HepG2 (cell line): ENCODE measurements around the gene MPLKIP. TPM values are rescaled to one million over a fixed set of nuclear protein-coding genes. Genes with fewer than 3 reads are reported as not detected.

Experiments
- ATAC-seq: fragments of 200-7000 bp; cut with Tn5 transposase; 3 replicates; pipeline ENCODE4 v1.9.1; 2020; ENCODE audit warnings: mild to moderate bottlenecking, moderate library complexity
- BruUV-seq: library from RNA; stranded (reverse); fragments of 400-500 nt; replicated peaks from 2 replicates; lab custom pipeline; 2021; lab: Mats Ljungman, UMichigan
- CTCF ChIA-PET: fragments of 300-600 bp; formaldehyde crosslinking; extraction: SDS; loops from one replicate; lab custom pipeline; 2021; ENCODE audit warnings: low total read pairs, inconsistent platforms, low intra/inter-chr PET ratio; lab: Yijun Ruan, JAX
- POLR2A ChIA-PET: fragments of 350-600 bp; sonication (Branson Sonifier 250); formaldehyde crosslinking; loops from one replicate; lab custom pipeline; 2020; ENCODE audit warnings: antibody characterized with exemption, inconsistent platforms; lab: Yijun Ruan, JAX
- DNase-seq: peaks from one replicate; pipeline ENCODE4 v3.0.0-alpha.2; 2015; ENCODE audit warnings: low spot score
- FAIRE-seq: peaks from 3 replicates; lab custom pipeline; 2011; peaks lifted over from hg19 to GRCh38; lab: Jason Lieb, UNC
- H2AFZ ChIP-seq: one replicate; pipeline ENCODE4 v1.6.1; 2011; ENCODE audit warnings: low read length, inconsistent platforms
- H3K27ac ChIP-seq: fragments of 300-600 bp; 3 replicates; pipeline ENCODE4 v1.8.0; 2011; ENCODE audit warnings: mixed run types, mild to moderate bottlenecking, mixed read lengths, low read length, inconsistent platforms; ENCODE audit not compliant: insufficient read depth; ENCODE audit errors: extremely low read length
- H3K27me3 ChIP-seq, 2 experiments: fragments of 200-600 bp in 1 of 2; 2 replicates in 1 of 2; 3 replicates in 1 of 2; pipeline versions ENCODE4 v1.6.0 to v1.8.0; 2011; ENCODE audit warnings: low read length in 2 of 2, mild to moderate bottlenecking in 2 of 2, moderate library complexity in 2 of 2, inconsistent platforms in 1 of 2; ENCODE audit not compliant: insufficient read depth in 2 of 2, control insufficient read depth in 1 of 2
- H3K36me3 ChIP-seq, 2 experiments: fragments of 200-600 bp in 1 of 2; replicated peaks in 1 of 2; 2 replicates in 1 of 2; 3 replicates in 1 of 2; pipeline versions ENCODE4 v1.5.1 to v1.8.0; 2011; ENCODE audit warnings: low read length in 2 of 2, inconsistent platforms in 1 of 2; ENCODE audit not compliant: insufficient read depth in 2 of 2, control insufficient read depth in 1 of 2
- H3K4me1 ChIP-seq: 2 replicates; pipeline ENCODE4 v1.5.1; 2012; ENCODE audit warnings: low read length, inconsistent platforms; ENCODE audit not compliant: insufficient read depth
- H3K4me2 ChIP-seq: 2 replicates; pipeline ENCODE4 v1.6.0; 2011; ENCODE audit warnings: low read depth, low read length, inconsistent platforms
- H3K4me3 ChIP-seq, 3 experiments: fragments of 200-600 bp in 1 of 3; sonication (generic), shearing (Covaris generic) in 1 of 3; replicated peaks in 1 of 3; 2 replicates each; pipeline ENCODE4 v1.5.1; 2011 to 2016; ENCODE audit warnings: low read length in 3 of 3, inconsistent platforms in 2 of 3, low read depth in 2 of 3, mild to moderate bottlenecking in 2 of 3, control low read depth in 1 of 3, mixed read lengths in 1 of 3; ENCODE audit not compliant: insufficient read depth in 1 of 3
- H3K79me2 ChIP-seq: one replicate; pipeline ENCODE4 v1.6.1; 2011; ENCODE audit warnings: low read length, inconsistent platforms; ENCODE audit not compliant: insufficient read depth
- H3K9ac ChIP-seq: 2 replicates; pipeline ENCODE4 v1.6.0; 2011; ENCODE audit warnings: mild to moderate bottlenecking, low read depth, low read length, inconsistent platforms; ENCODE audit not compliant: insufficient read depth
- H3K9me3 ChIP-seq: 2 replicates; pipeline ENCODE4 v1.5.1; 2012; ENCODE audit warnings: mild to moderate bottlenecking, low read length
- H4K20me1 ChIP-seq: 2 replicates; pipeline ENCODE4 v1.6.0; 2011; ENCODE audit warnings: inconsistent platforms, mild to moderate bottlenecking, low read length, moderate library complexity; ENCODE audit not compliant: insufficient read depth
- ATF7 ChIP-seq, 2 experiments: fragments of 450-650 bp in 1 of 2; sonication (generic) in 1 of 2; formaldehyde crosslinking in 1 of 2; IDR thresholded peaks; 2 replicates each; pipeline versions ENCODE4 v1.4.0 to v1.6.1; 2016 to 2020; ENCODE audit warnings: antibody characterized with exemption in 1 of 2, mild to moderate bottlenecking in 1 of 2, missing genetic modification reagents in 1 of 2
- MIXL1 ChIP-seq: IDR thresholded peaks from 2 replicates; pipeline ENCODE4 v1.6.1; 2016
- ZNF850 ChIP-seq: sonication (generic); formaldehyde crosslinking; conservative IDR thresholded peaks from 2 replicates; pipeline ENCODE4 v1.9.0; 2021; ENCODE audit warnings: mild to moderate bottlenecking, missing genetic modification reagents
- WGBS: methylation state at CpG from one replicate; pipeline ENCODE4 v1.1.6; 2017; ENCODE audit warnings: low lambda C conversion rate; 5-methylcytosine and 5-hydroxymethylcytosine counted together
- in situ Hi-C: cut with HindIII; loops from 2 replicates; pipeline ENCODE4 v1.10.0; 2017; ENCODE audit warnings: low pct_unique_long_range_greater_than_20kb; ENCODE audit not compliant: extremely low pct_ligation_motif_present
- intact Hi-C: fragments of 100-400 bp; cut with micrococcal nuclease; formaldehyde crosslinking; loops from one replicate; pipeline ENCODE4 v1.10.0; 2022; ENCODE audit not compliant: unreplicated experiment
- polyA plus RNA-seq, 8 experiments: library from polyadenylated mRNA; depleted of rRNA in 3 of 8; stranded (reverse) in 7 of 8; unstranded in 1 of 8; fragments of >200 nt; fragmentation: Illumina TruSeq in 4 of 8; extraction: Trizol in 4 of 8; gene quantifications; 2 replicates each; pipeline versions ENCODE4 v1.2.1 to v1.2.3, GENCODE V29; 2011 to 2016; ENCODE audit warnings: low read depth in 4 of 8, missing spikeins in 1 of 8, mixed read lengths in 1 of 8; ENCODE audit not compliant: insufficient read depth in 1 of 8
- total RNA-seq, 5 experiments: library from RNA; depleted of rRNA; stranded (reverse); fragments of >200 nt; fragmentation: Illumina TruSeq; extraction: Trizol; gene quantifications; 2 replicates each; pipeline ENCODE4 v1.2.3, GENCODE V29; 2016; ENCODE audit warnings: low read depth in 1 of 5
- TF ChIP-seq, protein P1 (sequence below): sonication (generic); formaldehyde crosslinking; IDR thresholded peaks from 2 replicates; pipeline ENCODE4; 2020; ENCODE audit warnings: missing genetic modification reagents, mild to moderate bottlenecking, borderline replicate concordance

The MPLKIP gene
- total and polyA plus RNA-seq, 2 of the 13 experiments (the other 11 are each of a cell fraction or from before 2014, with no cell fraction given): 40.1 to 45.7 TPM

DNA sequence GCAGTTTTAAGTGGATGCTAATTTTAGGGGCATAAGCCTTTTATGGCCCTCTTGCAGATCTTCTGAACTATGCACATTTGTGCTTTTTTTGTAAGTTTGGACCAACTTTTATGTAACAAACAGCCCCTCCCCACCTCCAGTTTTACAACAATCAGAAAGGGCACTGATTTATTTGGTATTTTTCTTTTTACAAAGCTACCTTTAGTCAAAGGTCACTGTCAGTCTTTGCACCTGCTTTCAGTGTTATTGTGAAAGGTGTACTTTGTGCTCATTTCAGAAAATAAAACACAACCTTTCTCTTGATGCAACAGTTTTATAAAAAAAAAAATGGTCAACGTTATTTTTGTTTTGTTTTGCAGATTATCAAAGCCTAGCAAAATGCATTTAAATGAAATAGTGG lies 39.2 kb downstream of the MPLKIP start (continued):
- TF ChIP-seq, protein P1, sequence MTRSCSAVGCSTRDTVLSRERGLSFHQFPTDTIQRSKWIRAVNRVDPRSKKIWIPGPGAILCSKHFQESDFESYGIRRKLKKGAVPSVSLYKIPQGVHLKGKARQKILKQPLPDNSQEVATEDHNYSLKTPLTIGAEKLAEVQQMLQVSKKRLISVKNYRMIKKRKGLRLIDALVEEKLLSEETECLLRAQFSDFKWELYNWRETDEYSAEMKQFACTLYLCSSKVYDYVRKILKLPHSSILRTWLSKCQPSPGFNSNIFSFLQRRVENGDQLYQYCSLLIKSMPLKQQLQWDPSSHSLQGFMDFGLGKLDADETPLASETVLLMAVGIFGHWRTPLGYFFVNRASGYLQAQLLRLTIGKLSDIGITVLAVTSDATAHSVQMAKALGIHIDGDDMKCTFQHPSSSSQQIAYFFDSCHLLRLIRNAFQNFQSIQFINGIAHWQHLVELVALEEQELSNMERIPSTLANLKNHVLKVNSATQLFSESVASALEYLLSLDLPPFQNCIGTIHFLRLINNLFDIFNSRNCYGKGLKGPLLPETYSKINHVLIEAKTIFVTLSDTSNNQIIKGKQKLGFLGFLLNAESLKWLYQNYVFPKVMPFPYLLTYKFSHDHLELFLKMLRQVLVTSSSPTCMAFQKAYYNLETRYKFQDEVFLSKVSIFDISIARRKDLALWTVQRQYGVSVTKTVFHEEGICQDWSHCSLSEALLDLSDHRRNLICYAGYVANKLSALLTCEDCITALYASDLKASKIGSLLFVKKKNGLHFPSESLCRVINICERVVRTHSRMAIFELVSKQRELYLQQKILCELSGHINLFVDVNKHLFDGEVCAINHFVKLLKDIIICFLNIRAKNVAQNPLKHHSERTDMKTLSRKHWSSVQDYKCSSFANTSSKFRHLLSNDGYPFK: no peak
- TF ChIP-seq ZNF850 (CRISPR knock-in tag): no peak

DNA sequence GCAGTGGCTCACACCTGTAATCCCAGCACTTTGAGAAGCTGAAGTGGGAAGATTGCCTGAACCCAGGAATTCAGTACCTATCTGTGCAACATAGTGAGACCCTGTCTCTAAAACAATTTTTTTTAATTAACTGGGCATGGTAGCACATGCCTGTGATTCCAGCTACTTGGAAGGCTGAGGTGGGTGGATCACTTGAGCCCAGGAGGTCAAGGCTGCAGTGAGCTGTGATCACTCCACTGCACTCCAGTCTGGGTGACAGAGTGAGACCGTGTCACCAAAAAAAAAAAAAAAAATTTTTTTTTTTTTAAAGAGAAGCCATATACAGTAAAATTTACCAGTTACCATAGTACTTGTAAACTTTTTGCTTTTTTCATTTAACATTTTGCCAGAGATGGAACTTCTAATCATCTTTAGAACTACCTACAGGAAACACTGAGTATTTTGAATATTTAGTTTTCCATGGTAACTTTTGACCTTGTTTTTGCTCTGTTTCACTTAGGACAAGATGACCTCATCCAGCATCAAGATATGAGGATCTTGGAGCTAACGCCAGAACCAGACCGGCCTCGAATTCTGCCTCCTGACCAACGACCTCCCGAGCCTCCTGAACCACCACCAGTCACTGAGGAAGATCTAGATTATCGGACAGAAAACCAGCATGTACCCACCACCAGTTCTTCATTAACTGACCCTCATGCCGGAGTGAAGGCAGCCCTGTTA lies 40.6 kb downstream of the MPLKIP start:
- TF ChIP-seq MIXL1 (no peak), ATF7 (IDR thresholded peaks at IDR 0.05) (0 out of 2 replicates have a peak, but pooled peaks have one; percentile 10), ATF7 (CRISPR knock-in tag; IDR thresholded peaks at IDR 0.05) (no peak)
- intact Hi-C loops: no loop called here
- ATAC-seq (no peak), DNase-seq (no peak), FAIRE-seq (no peak)
- Histone ChIP-seq H3K4me2 (no peak overlapping the region), H3K27ac (no peak overlapping the region), H3K4me3 (no peak overlapping the region), H3K27me3 (no peaks in the 10 kb centered on the region), H3K79me2 (no peaks in the 10 kb centered on the region), H3K9ac (no peak overlapping the region), H3K4me1 (peaks cover 54% of the 10 kb centered on the region), H4K20me1 (no peaks in the 10 kb centered on the region), H3K9me3 (no peaks in the 10 kb centered on the region), H3K36me3 (peaks cover 7 to 40% of the 10 kb centered on the region in 2 experiments), H2AFZ (no peak overlapping the region)
- CTCF ChIA-PET: no interaction called here
- WGBS: 88% methylated on average over 8 of the region's 8 CpGs
- in situ Hi-C loops: no loop called here
- no TSS peak for BruUV-seq
- POLR2A ChIA-PET: interaction anchor here (3.4 kb wide), 1 partner anchor 41 kb away, joined by 12 read pairs; the partner anchor contains the start of genes MPLKIP and SUGCT
